ENCODE data around the gene STK24.
"Not testable (repeated sequence)": the region's sequence is repeated elsewhere in the genome, so short reads cannot be mapped to it uniquely, and the experiment has no call there.

The STK24 gene

GRCh38 chr13:98592362-98592732, 15.4 kb upstream of the STK24 start:
- Histone ChIP-seq H3K27me3 (ENCODE audit: insufficient read depth, low read length) (no peaks in the 10 kb centered on the region), H3K4me3 (ENCODE audit: low read depth, low read length) (no peak overlapping the region), H4K12ac (ENCODE audit: low read depth, low read length) (no peak overlapping the region), H2BK12ac (ENCODE audit: low read length) (no peak overlapping the region), H2BK5ac (ENCODE audit: low read depth, low read length, poor library complexity) (no peak overlapping the region), H4K91ac (ENCODE audit: low read depth, low read length) (no peak overlapping the region), H3K9me3 (ENCODE audit: insufficient read depth, low read depth, low read length) (no peaks in the 10 kb centered on the region), H3K4me2 (ENCODE audit: low read length) (no peak overlapping the region), H3K27ac (ENCODE audit: low read depth, low read length) (no peak overlapping the region), H2BK120ac (ENCODE audit: insufficient read depth, low read length, poor library complexity) (no peak overlapping the region), H3K18ac (ENCODE audit: low read length) (no peak overlapping the region), H3K36me3 (ENCODE audit: control insufficient read depth in 1 of 2, insufficient read depth in 2 of 2, low read length in 2 of 2) (no peaks in the 10 kb centered on the region), H3K79me2 (ENCODE audit: control insufficient read depth, insufficient read depth, low read length, poor library complexity) (no peaks in the 10 kb centered on the region), H4K8ac (ENCODE audit: low read depth, low read length) (no peak overlapping the region), H3K9ac (ENCODE audit: low read length) (no peak overlapping the region), H3K14ac (ENCODE audit: low read length) (no peak overlapping the region), H3K4ac (ENCODE audit: low read depth, low read length) (no peak overlapping the region), H2AK5ac (ENCODE audit: low read length) (no peak overlapping the region), H3K23ac (ENCODE audit: low read length) (no peak overlapping the region), H2AFZ (ENCODE audit: insufficient read depth, low read length, poor library complexity) (no peak overlapping the region), H3K79me1 (ENCODE audit: low read length) (peaks cover 2% of the 10 kb centered on the region), H3K4me1 (ENCODE audit: control insufficient read depth in 1 of 2, insufficient read depth in 2 of 2, low read length in 2 of 2) (no peaks in the 10 kb centered on the region)
- WGBS (ENCODE audit: extremely low coverage, insufficient coverage, insufficient read length): no CpG with 5 or more reads among the region's 5 CpGs
- no peak for DNase-seq

- Histone ChIP-seq H3K27me3 (ENCODE audit: insufficient read depth, low read length) (no peaks in the 10 kb centered on the region), H3K14ac (ENCODE audit: low read length) (no peak overlapping the region), H3K18ac (ENCODE audit: low read length) (no peak overlapping the region), H2AK5ac (ENCODE audit: low read length) (no peak overlapping the region), H3K9ac (ENCODE audit: low read length) (no peak overlapping the region), H3K27ac (ENCODE audit: low read depth, low read length) (no peak overlapping the region), H4K12ac (ENCODE audit: low read depth, low read length) (no peak overlapping the region), H3K4me2 (ENCODE audit: low read length) (no peak overlapping the region), H2BK5ac (ENCODE audit: low read depth, low read length, poor library complexity) (no peak overlapping the region), H3K23ac (ENCODE audit: low read length) (no peak overlapping the region), H4K8ac (ENCODE audit: low read depth, low read length) (no peak overlapping the region), H4K91ac (ENCODE audit: low read depth, low read length) (no peak overlapping the region), H2BK12ac (ENCODE audit: low read length) (no peak overlapping the region), H3K36me3 (ENCODE audit: control insufficient read depth in 1 of 2, insufficient read depth in 2 of 2, low read length in 2 of 2) (no peaks in the 10 kb centered on the region), H3K79me2 (ENCODE audit: control insufficient read depth, insufficient read depth, low read length, poor library complexity) (no peaks in the 10 kb centered on the region), H2AFZ (ENCODE audit: insufficient read depth, low read length, poor library complexity) (no peak overlapping the region), H3K4me3 (ENCODE audit: low read depth, low read length) (no peak overlapping the region), H2BK120ac (ENCODE audit: insufficient read depth, low read length, poor library complexity) (no peak overlapping the region), H3K9me3 (ENCODE audit: insufficient read depth, low read depth, low read length) (no peaks in the 10 kb centered on the region), H3K4ac (ENCODE audit: low read depth, low read length) (no peak overlapping the region), H3K4me1 (ENCODE audit: control insufficient read depth in 1 of 2, insufficient read depth in 2 of 2, low read length in 2 of 2) (no peaks in the 10 kb centered on the region), H3K79me1 (ENCODE audit: low read length) (peaks cover 2% of the 10 kb centered on the region)
- DNase-seq: peak in 1 of 2 donors; percentile 50
- WGBS (ENCODE audit: extremely low coverage, insufficient coverage, insufficient read length): no CpG with 5 or more reads among the region's 2 CpGs
These were observed 14.9 kb upstream of the STK24 start for GRCh38 chr13:98591721-98592361.

- not testable (repeated sequence) for H3K4me1 ChIP-seq (ENCODE audit: control insufficient read depth in 1 of 2, insufficient read depth in 2 of 2, low read length in 2 of 2); H3K79me1 ChIP-seq (ENCODE audit: low read length); H3K18ac ChIP-seq (ENCODE audit: low read length); H3K14ac ChIP-seq (ENCODE audit: low read length); H4K8ac ChIP-seq (ENCODE audit: low read depth, low read length); H2AFZ ChIP-seq (ENCODE audit: insufficient read depth, low read length, poor library complexity); DNase-seq; H3K4me2 ChIP-seq (ENCODE audit: low read length); H2BK5ac ChIP-seq (ENCODE audit: low read depth, low read length, poor library complexity); H3K27ac ChIP-seq (ENCODE audit: low read depth, low read length); H4K91ac ChIP-seq (ENCODE audit: low read depth, low read length); H3K4ac ChIP-seq (ENCODE audit: low read depth, low read length); H4K12ac ChIP-seq (ENCODE audit: low read depth, low read length); H2BK12ac ChIP-seq (ENCODE audit: low read length); H3K9ac ChIP-seq (ENCODE audit: low read length); H3K36me3 ChIP-seq (ENCODE audit: control insufficient read depth in 1 of 2, insufficient read depth in 2 of 2, low read length in 2 of 2); H2BK120ac ChIP-seq (ENCODE audit: insufficient read depth, low read length, poor library complexity); H3K4me3 ChIP-seq (ENCODE audit: low read depth, low read length); H2AK5ac ChIP-seq (ENCODE audit: low read length); H3K79me2 ChIP-seq (ENCODE audit: control insufficient read depth, insufficient read depth, low read length, poor library complexity); H3K9me3 ChIP-seq (ENCODE audit: insufficient read depth, low read depth, low read length); H3K27me3 ChIP-seq (ENCODE audit: insufficient read depth, low read length); H3K23ac ChIP-seq (ENCODE audit: low read length)
- no CpG with 5 or more reads among the region's 6 CpGs for WGBS (ENCODE audit: extremely low coverage, insufficient coverage, insufficient read length)
These were observed 13.6 kb upstream of the STK24 start for GRCh38 chr13:98590471-98590870.

GRCh38 chr13:98589516-98589915, 12.6 kb upstream of the STK24 start:
- not testable (repeated sequence) for H2BK5ac ChIP-seq (ENCODE audit: low read depth, low read length, poor library complexity); H3K9ac ChIP-seq (ENCODE audit: low read length); H3K27me3 ChIP-seq (ENCODE audit: insufficient read depth, low read length); H3K4me2 ChIP-seq (ENCODE audit: low read length); H4K12ac ChIP-seq (ENCODE audit: low read depth, low read length); H3K23ac ChIP-seq (ENCODE audit: low read length); DNase-seq; H3K9me3 ChIP-seq (ENCODE audit: insufficient read depth, low read depth, low read length); H3K36me3 ChIP-seq (ENCODE audit: control insufficient read depth in 1 of 2, insufficient read depth in 2 of 2, low read length in 2 of 2); H3K79me2 ChIP-seq (ENCODE audit: control insufficient read depth, insufficient read depth, low read length, poor library complexity); H3K27ac ChIP-seq (ENCODE audit: low read depth, low read length); H3K79me1 ChIP-seq (ENCODE audit: low read length); H2BK12ac ChIP-seq (ENCODE audit: low read length); H3K18ac ChIP-seq (ENCODE audit: low read length); H4K8ac ChIP-seq (ENCODE audit: low read depth, low read length); H3K4ac ChIP-seq (ENCODE audit: low read depth, low read length); H2AFZ ChIP-seq (ENCODE audit: insufficient read depth, low read length, poor library complexity); H2BK120ac ChIP-seq (ENCODE audit: insufficient read depth, low read length, poor library complexity); H3K14ac ChIP-seq (ENCODE audit: low read length); H2AK5ac ChIP-seq (ENCODE audit: low read length); H3K4me3 ChIP-seq (ENCODE audit: low read depth, low read length); H4K91ac ChIP-seq (ENCODE audit: low read depth, low read length); H3K4me1 ChIP-seq (ENCODE audit: control insufficient read depth in 1 of 2, insufficient read depth in 2 of 2, low read length in 2 of 2)
- no CpG with 5 or more reads among the region's 12 CpGs for WGBS (ENCODE audit: extremely low coverage, insufficient coverage, insufficient read length)
